ENCODE measurements around the gene ADAMTS2. TPM values are rescaled to one million over a fixed set of nuclear protein-coding genes. Genes with fewer than 3 reads are reported as not detected.

Gene ADAMTS2
- total and polyA plus RNA-seq, 2 donors (not counting 3 experiments of a cell fraction or from before 2014, with no cell fraction given), result not detected

- intact Hi-C loops (cut with micrococcal nuclease), result no loop called here
- CTCF ChIA-PET, result no interaction called here
These were observed 29.8 kb downstream of the ADAMTS2 start for GRCh38 chr5:179315356-179315890.

More at GRCh38 chr5:179315356-179315890, 29.8 kb downstream of the ADAMTS2 start:
- H3K9ac ChIP-seq (replicated peaks; ENCODE audit: extremely low read depth, insufficient read depth, low read length), result no peak overlapping the region
- H3K27ac ChIP-seq (ENCODE audit: insufficient read depth, low read depth, low read length), result no peak overlapping the region
- TF ChIP-seq POLR2AphosphoS5 (IDR thresholded peaks at IDR 0.05; ENCODE audit: insufficient read depth, low read depth, low read length) (no peak), GATA2 (IDR thresholded peaks at IDR 0.05; ENCODE audit: insufficient read depth, insufficient read length, low read depth, low read length) (no peak), MYC (IDR thresholded peaks at IDR 0.05; ENCODE audit: low read depth, low read length) (no peak)
- TF ChIP-seq, protein P1, sequence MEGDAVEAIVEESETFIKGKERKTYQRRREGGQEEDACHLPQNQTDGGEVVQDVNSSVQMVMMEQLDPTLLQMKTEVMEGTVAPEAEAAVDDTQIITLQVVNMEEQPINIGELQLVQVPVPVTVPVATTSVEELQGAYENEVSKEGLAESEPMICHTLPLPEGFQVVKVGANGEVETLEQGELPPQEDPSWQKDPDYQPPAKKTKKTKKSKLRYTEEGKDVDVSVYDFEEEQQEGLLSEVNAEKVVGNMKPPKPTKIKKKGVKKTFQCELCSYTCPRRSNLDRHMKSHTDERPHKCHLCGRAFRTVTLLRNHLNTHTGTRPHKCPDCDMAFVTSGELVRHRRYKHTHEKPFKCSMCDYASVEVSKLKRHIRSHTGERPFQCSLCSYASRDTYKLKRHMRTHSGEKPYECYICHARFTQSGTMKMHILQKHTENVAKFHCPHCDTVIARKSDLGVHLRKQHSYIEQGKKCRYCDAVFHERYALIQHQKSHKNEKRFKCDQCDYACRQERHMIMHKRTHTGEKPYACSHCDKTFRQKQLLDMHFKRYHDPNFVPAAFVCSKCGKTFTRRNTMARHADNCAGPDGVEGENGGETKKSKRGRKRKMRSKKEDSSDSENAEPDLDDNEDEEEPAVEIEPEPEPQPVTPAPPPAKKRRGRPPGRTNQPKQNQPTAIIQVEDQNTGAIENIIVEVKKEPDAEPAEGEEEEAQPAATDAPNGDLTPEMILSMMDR (IDR thresholded peaks at IDR 0.05; ENCODE audit: extremely low read depth in 1 of 2, insufficient read depth in 1 of 2, low read depth in 1 of 2, low read length in 2 of 2), result no peak
- H2AFZ ChIP-seq (ENCODE audit: low read depth, low read length), result no peak overlapping the region
- H3K27me3 ChIP-seq (ENCODE audit: control insufficient read depth in 2 of 2, insufficient read depth in 2 of 2, low read length in 2 of 2), result no peaks in the 10 kb centered on the region
- H3K9me3 ChIP-seq (replicated peaks; ENCODE audit: control insufficient read depth, insufficient read depth, low read length), result peaks cover 2% of the 10 kb centered on the region
- no TSS peak for BruUV-seq (replicated peaks)
- H3K4me1 ChIP-seq (ENCODE audit: control insufficient read depth, extremely low read depth, insufficient read depth, low read length), result no peaks in the 10 kb centered on the region
- DNase-seq (ENCODE audit: low read depth, low spot score) (no peak), FAIRE-seq (no peak)
- H3K4me2 ChIP-seq (ENCODE audit: insufficient read depth, low read length), result no peak overlapping the region
- H3K36me3 ChIP-seq (ENCODE audit: control insufficient read depth in 2 of 2, extremely low read depth in 1 of 2, insufficient read depth in 2 of 2, low read length in 2 of 2), result no peaks in the 10 kb centered on the region
- no peaks in the 10 kb centered on the region for H3K79me2 ChIP-seq (ENCODE audit: control insufficient read depth, insufficient read depth, low read length)
- POLR2A ChIA-PET, result no interaction called here
- no peaks in the 10 kb centered on the region for H4K20me1 ChIP-seq (replicated peaks; ENCODE audit: control insufficient read depth, extremely low read depth, insufficient read depth, low read length)
- dilution Hi-C loops (cut with MboI; ENCODE audit: extremely low pct_ligation_motif_present, low sequenced_read_pairs), result no loop called here
- no peaks in the 10 kb centered on the region for H3K9me1 ChIP-seq (replicated peaks; ENCODE audit: control insufficient read depth, extremely low read depth, insufficient read depth, low read length)
- H3K4me3 ChIP-seq (replicated peaks in 1 of 3; ENCODE audit: insufficient read depth in 1 of 3, low read depth in 1 of 3, low read length in 3 of 3), result no peak overlapping the region
